Lung (tissue), 12 donors: ENCODE results near the gene GP9. TPM values are rescaled to one million over a fixed set of nuclear protein-coding genes. Genes with fewer than 3 reads are reported as not detected.

Source experiments
- ATAC-seq: fragments of 200-7000 bp; cut with Tn5 transposase; one replicate; pipeline ENCODE4 v1.9.1; 2020; ENCODE audit warnings: moderate number of reproducible peaks; ENCODE audit not compliant: insufficient read depth, low FRiP score
- DNase-seq, 3 donors: peaks; one replicate each; pipeline ENCODE4 v3.0.0-alpha.2; 2013 to 2017
- H3K27ac ChIP-seq, 2 donors: one replicate each; pipeline ENCODE4 v1.5.1; 2013; ENCODE audit warnings: mild to moderate bottlenecking in 2 of 2, moderate library complexity in 2 of 2, control low read depth in 1 of 2, inconsistent platforms in 1 of 2, low read depth in 1 of 2, low read length in 1 of 2
- H3K27me3 ChIP-seq, 3 donors: one replicate each; pipeline ENCODE4 v1.5.1; 2013; ENCODE audit warnings: low read length in 2 of 3; ENCODE audit not compliant: control insufficient read depth in 3 of 3, insufficient read depth in 3 of 3
- H3K36me3 ChIP-seq, 4 donors: one replicate each; pipeline ENCODE4 v1.5.1; 2013; ENCODE audit warnings: low read length in 4 of 4, mild to moderate bottlenecking in 1 of 4, moderate library complexity in 1 of 4; ENCODE audit not compliant: control insufficient read depth in 4 of 4, insufficient read depth in 4 of 4
- H3K4me1 ChIP-seq, 5 donors: one replicate each; pipeline ENCODE4 v1.5.1; 2013; ENCODE audit warnings: low read length in 5 of 5, mild to moderate bottlenecking in 2 of 5, moderate library complexity in 1 of 5; ENCODE audit not compliant: control insufficient read depth in 5 of 5, insufficient read depth in 5 of 5
- H3K4me3 ChIP-seq: one replicate; pipeline ENCODE4 v1.5.1; 2013; ENCODE audit warnings: mild to moderate bottlenecking, control low read depth, moderate library complexity
- H3K9ac ChIP-seq, 2 donors: one replicate each; pipeline ENCODE4 v1.5.1; 2013; ENCODE audit warnings: low read length in 2 of 2, control low read depth in 1 of 2; ENCODE audit not compliant: insufficient read depth in 1 of 2
- H3K9me3 ChIP-seq, 4 donors: one replicate each; pipeline ENCODE4 v1.5.1; 2013; ENCODE audit warnings: low read length in 3 of 4, mild to moderate bottlenecking in 1 of 4, moderate library complexity in 1 of 4; ENCODE audit not compliant: control insufficient read depth in 4 of 4, insufficient read depth in 3 of 4
- WGBS, 2 donors: extraction: QIAGEN DNeasy Blood & Tissue Kit; methylation state at CpG; one replicate each; pipeline ENCODE4 v1.1.7; 2013; 5-methylcytosine and 5-hydroxymethylcytosine counted together
- polyA plus RNA-seq, 2 donors: library from polyadenylated mRNA; stranded (reverse); fragments of 200-250 nt; gene quantifications; one replicate each; pipeline ENCODE4 v1.2.1, GENCODE V29; 2013
- total RNA-seq, 2 donors: library from RNA; depleted of rRNA in 1 of 2; stranded (reverse); fragments of >200 nt in 1 of 2; gene quantifications; one replicate each; pipeline ENCODE4 v1.2.1, GENCODE V29; 2014 to 2021
- TF ChIP-seq, protein P1 (sequence below): IDR thresholded peaks from 2 replicates; pipeline ENCODE4 v1.5.1; 2012; ENCODE audit warnings: mild to moderate bottlenecking; ENCODE audit errors: control extremely low read depth, extremely low read depth
- donor health status: control.
- donor health status: control.
- donor health status: Bipolar disorder and iron deficiency.
- donor health status: healthy.
- donor health status: DM: yes; HTN: yes; CAD: no.

GP9 gene
- total and polyA plus RNA-seq, 4 donors, result 0.40 to 6.2 (median 2.2) TPM

DNA sequence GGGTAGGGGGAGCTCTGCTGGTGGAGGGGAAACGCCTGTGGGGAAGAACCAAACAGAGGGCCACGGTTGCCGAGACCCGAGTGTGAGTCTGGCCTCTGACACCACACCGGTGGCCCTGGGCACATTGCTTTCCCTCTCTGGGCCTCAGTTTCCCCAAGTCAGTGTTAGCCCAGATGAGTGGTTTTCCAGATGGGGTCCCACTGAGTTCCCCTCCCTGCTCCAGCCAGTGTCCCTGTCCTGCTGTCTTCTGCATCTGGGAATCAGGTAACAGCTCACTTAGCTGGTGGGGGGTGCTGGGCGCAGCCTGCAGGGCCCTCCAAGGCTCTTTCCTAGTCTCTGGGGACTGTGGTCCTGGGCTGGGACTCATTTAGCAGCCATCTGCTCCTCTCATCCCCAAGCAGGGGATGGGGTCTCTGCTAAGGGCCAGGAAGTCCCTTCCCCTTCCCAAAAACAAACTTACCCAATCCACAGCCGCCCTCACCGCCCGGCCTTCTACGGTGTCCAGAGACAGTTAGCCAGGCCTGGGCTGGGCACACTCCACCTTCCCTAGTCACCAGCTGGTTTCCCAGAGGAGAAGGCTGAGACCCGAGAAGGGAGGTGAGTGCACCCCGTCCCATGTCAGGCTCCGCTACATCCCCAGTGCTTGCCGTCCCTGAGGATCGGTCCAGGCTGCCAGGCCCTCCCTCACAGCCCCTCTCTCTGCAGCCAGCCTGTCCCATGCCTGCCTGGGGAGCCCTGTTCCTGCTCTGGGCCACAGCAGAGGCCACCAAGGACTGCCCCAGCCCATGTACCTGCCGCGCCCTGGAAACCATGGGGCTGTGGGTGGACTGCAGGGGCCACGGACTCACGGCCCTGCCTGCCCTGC, 676 bp downstream of the GP9 start:
- TF ChIP-seq, protein P1, sequence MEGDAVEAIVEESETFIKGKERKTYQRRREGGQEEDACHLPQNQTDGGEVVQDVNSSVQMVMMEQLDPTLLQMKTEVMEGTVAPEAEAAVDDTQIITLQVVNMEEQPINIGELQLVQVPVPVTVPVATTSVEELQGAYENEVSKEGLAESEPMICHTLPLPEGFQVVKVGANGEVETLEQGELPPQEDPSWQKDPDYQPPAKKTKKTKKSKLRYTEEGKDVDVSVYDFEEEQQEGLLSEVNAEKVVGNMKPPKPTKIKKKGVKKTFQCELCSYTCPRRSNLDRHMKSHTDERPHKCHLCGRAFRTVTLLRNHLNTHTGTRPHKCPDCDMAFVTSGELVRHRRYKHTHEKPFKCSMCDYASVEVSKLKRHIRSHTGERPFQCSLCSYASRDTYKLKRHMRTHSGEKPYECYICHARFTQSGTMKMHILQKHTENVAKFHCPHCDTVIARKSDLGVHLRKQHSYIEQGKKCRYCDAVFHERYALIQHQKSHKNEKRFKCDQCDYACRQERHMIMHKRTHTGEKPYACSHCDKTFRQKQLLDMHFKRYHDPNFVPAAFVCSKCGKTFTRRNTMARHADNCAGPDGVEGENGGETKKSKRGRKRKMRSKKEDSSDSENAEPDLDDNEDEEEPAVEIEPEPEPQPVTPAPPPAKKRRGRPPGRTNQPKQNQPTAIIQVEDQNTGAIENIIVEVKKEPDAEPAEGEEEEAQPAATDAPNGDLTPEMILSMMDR, result no peak
- 78 to 91% methylated on average over 19 of the region's 19 CpGs for WGBS, 2 donors

DNA sequence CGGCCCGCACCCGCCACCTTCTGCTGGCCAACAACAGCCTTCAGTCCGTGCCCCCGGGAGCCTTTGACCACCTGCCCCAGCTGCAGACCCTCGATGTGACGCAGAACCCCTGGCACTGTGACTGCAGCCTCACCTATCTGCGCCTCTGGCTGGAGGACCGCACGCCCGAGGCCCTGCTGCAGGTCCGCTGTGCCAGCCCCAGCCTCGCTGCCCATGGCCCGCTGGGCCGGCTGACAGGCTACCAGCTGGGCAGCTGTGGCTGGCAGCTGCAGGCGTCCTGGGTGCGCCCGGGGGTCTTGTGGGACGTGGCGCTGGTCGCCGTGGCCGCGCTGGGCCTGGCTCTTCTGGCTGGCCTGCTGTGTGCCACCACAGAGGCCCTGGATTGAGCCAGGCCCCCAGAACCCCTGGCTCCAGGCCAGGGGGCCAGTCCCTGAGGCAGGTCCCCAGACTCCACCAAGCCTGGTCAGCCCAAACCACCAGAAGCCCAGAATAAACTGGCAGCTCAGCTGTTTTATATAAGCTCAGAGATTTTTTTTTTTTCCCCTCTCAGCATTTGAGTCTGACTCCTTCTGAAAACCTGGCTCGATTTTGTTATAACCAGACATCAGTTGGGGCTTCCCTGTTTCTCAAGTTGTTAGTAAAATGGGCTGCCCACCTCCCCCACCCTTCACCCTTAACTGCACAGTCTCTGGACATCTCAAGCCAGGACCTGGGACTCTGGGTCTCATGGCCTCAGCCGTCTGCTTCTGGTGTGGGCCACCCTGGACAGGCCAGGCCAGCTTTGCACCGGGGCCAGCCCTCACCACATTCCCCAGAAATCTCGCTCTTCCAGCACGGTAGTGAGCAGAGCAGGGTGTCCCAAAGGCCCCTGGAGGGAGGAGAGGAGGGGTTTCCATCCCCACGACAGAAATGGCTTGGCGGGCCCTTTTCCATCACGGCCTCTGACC, 1.6 kb downstream of the GP9 start:
- no peaks in the 10 kb centered on the region for H3K27me3 ChIP-seq
- no peak overlapping the region for H3K27ac ChIP-seq
- no peak for DNase-seq
- TF ChIP-seq, protein P1, result no peak
- no peak for ATAC-seq
- 89 to 92% methylated on average over 31 to 32 of the region's 32 CpGs for WGBS, 2 donors
- H3K36me3 ChIP-seq, result no peaks in the 10 kb centered on the region
- H3K9ac ChIP-seq, result no peak overlapping the region
- no peaks in the 10 kb centered on the region for H3K9me3 ChIP-seq
- peaks cover 0 to 10% (median 0%) of the 10 kb centered on the region in 5 donors for H3K4me1 ChIP-seq
- H3K4me3 ChIP-seq, result no peak overlapping the region

More for the DNA sequence above, 676 bp downstream of the GP9 start:
- DNase-seq, result no peak
- H3K36me3 ChIP-seq, result no peaks in the 10 kb centered on the region
- peaks cover 0 to 10% (median 0%) of the 10 kb centered on the region in 5 donors for H3K4me1 ChIP-seq
- no peaks in the 10 kb centered on the region for H3K9me3 ChIP-seq
- no peak overlapping the region for H3K4me3 ChIP-seq
- no peak overlapping the region for H3K9ac ChIP-seq
- no peaks in the 10 kb centered on the region for H3K27me3 ChIP-seq
- ATAC-seq, result no peak
- H3K27ac ChIP-seq, result no peak overlapping the region

DNA sequence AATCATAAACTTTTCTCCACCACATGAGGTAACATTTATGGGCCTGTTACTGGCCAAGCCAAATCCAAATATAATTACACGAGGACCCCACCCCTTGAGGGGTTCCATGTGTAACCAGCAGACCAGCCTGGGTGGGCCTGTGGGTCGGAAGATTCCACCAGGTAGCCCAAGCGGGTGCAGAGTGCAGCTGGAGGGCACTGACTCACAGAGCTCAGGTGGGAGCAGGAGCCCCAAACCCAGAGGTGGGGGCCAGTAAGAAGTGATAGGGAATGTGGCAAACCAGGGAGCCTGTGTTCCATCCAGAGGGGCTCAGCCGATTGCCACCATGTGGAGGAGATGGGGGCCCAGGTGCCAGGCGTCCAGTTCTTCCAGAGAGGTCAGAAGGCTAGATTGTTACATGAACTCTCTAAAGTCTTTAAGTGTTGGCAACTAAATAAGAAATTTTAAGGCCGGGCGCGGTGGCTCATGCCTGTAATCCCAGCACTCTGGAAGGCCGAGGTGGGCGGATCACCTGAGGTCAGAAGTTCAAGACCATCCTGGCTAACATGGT, 2.6 kb downstream of the GP9 start:
- TF ChIP-seq, protein P1, result no peak
- WGBS, 2 donors, result 89 to 92% methylated on average over 10 of the region's 10 CpGs
- ATAC-seq, result no peak

More for the DNA sequence above, 2.6 kb downstream of the GP9 start:
- no peaks in the 10 kb centered on the region for H3K27me3 ChIP-seq
- peaks cover 0 to 10% (median 0%) of the 10 kb centered on the region in 5 donors for H3K4me1 ChIP-seq
- no peak overlapping the region for H3K9ac ChIP-seq
- DNase-seq, result no peak
- H3K4me3 ChIP-seq, result no peak overlapping the region
- peaks cover 0 to 3% (median 0%) of the 10 kb centered on the region in 4 donors for H3K9me3 ChIP-seq
- H3K36me3 ChIP-seq, result no peaks in the 10 kb centered on the region
- no peak overlapping the region for H3K27ac ChIP-seq
